GM19035 (cell line): ENCODE data around the gene PLCG1.

Experiments
- ATAC-seq: cut with Tn5 transposase; IDR thresholded peaks from one replicate; pipeline ENCODE4 v1.9.1; 2021; ENCODE audit not compliant: unreplicated experiment

Gene PLCG1

DNA sequence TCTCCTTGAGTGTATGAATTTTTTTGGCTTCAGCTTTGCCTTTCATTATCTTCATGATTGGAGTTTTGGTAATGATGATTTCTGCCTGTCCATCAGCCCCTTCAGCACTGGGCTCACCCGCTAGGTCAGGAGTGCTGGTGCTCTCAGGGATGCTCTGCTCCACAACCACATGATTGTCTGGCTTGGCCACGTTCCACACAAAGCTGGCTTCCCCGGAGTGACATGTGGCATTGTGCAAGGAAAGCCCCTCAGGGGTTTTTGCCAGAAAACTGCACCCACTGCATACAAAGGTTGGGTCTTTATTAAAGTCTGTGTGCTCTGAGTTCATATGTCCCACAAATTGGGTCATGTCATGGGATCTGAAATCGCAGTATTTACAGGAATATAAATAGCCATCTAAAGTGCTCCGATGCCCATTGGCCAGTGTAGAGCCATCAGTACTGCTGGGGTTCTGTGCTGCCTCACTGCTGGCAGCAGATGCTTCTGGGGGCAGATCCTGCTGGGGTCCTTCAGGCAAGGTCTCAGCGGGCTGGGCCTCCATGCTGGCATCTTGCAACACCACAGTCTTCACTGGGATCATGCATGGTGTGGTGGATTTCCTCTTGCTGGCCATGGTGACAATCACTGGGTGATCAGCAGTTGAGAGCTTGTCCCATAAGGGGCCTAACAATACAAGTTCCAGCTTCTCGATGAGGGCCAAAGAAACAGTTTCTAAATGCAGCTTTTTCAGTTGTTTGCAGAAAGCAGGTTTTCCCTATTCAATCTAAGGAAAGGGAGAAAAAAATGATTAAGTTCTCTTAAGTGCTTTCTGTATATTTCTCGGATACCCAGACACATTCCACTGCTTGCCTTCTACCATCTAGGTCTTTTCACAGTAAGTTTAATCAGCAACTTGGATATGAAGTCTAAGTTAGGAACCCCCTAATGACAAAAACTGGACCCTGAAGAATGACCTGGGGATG lies 67.2 kb downstream of the PLCG1 start:
- ATAC-seq: no peak

DNA sequence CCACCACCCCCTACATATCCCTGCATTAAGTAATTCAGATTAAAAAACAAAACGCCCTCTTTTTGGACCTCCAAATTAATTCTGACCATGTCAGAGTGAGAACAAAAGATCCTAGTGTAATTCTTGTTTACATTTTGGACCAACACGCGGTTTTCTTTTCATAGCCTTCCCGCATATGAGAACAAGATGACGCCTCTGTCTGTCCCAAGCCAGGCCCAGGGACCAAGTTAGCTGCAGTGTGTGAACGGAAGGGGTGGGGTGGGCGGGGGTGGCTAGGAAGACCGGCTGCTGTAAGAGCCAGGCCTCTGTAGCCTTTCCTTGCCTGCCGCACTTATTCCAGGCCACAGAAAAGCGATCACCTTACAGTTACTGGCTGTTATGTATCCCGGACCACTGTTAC lies 68.0 kb downstream of the PLCG1 start:
- ATAC-seq: no peak

DNA sequence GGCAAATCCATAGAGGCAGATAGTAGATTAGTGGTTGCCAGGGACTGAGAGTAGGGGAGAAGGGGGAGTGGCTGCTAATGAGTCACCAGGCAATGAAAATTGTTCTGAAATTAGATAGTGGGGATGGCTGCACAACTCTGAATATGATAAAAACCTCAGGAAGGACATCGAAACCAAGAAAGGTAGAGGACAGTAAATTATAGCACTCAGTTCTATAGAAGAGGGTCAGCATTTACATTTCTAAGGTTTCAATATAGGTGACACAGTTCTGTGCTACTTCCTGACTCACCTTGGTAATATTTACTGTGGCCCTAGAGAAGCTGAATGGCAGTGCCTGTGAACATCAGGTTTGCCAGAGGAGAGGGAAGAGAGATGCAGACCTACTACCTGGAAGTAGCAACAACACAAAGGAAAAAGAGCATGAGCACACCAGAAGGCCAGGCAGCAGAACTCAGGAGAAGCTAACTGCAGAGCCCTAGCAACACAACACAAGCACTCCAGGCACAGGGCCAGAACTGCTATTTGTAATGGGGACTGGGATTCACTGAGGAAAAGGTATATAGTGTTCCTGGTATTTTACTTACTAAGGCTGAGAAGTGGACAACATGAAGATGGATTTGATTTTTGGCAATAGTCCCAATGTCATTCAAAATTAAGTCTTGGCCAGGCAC lies 75.9 kb downstream of the PLCG1 start:
- ATAC-seq: no peak

DNA sequence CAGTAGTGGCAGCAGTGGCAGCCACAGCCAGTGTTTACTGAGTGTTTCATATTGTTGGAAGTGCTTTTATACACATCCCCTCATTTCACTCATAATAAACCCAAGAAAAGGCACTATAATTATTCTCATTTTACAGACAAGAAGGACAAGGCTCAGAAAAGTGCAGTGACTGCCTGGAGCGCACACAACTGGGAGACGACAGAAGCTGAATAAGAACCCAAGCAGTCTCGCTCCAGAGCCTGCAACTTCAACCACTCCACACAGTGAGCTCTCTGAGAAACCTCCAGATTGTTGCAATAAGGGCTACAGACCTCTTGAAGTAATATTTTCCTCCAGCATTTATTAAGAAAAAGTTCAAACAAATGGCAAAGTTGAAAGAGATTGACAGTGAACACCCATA lies 76.9 kb downstream of the PLCG1 start:
- no peak for ATAC-seq

DNA sequence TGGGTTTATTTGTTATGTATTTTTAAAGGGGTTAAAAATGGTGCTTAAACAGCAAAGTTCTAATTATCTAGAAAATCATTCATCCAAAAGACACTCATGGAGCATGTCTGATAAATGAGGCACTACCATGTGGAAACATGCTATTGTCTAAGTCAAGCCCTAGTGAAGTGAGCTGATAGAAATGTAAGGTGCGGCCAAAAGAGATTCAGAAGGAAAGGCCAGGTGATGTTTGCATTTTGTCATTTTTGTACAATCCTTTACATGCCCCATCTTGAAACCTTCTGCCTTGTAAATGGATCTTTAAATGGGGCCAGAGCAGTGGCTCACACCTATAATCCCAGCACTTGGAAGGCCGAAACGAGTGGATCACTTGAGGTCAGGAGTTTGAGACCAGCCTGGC lies 77.3 kb downstream of the PLCG1 start:
- no peak for ATAC-seq

DNA sequence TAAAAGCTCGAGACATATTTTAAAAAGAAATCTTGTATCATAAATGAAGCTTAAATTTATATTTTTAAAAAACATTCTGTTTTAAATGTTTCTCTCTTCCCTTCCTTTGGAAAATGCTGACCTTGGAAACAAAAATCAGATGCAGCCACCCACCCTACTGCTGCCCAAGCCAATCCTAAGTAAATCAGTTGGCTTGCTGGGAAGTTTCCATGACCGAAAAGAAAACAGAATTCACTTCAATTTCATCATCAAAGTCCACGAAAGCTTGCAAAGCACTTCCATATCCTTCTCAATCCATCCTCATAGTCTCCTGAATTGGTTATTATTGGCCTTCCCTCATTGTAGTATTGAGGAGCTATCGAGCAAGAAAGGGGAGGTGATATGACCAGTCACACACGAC lies 80.1 kb downstream of the PLCG1 start:
- no peak for ATAC-seq

DNA sequence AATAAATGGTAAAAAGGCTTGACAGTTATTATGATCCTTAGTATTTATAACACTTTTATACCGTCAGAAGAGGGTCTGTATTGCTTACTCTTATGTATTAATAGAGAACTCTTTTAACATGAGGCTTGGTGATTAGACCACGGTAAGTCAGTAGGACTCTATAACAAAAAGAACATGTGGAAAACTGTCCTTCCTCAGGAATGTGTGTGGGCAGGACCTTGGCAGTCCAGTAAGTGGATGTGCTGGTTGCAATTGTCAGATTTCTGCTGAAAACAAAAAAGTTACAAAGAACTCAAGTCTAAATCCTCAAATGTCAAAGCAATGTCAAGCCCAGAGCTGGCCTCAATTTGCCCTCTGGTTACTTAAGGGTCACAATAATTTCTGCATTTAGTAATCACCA lies 81.1 kb downstream of the PLCG1 start:
- ATAC-seq: no peak

DNA sequence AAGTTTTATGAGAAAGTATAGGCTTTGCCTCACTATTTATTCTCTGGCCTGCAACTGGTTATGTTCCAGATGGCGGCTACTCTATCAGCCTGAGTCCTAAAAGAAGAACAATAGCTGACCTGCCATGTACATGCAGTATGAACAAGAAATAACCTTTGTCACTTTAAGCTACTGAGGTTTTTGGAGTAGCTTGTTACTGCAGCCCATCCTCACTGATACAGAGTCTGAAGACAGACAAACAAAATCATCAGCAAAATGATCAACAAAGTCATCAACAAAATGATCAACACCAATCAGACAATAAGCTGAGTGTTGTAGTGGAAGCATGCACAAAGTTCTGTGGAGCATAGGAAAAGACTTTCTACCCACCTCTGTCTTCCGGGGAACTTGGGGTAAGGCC lies 82.5 kb downstream of the PLCG1 start:
- no peak for ATAC-seq

DNA sequence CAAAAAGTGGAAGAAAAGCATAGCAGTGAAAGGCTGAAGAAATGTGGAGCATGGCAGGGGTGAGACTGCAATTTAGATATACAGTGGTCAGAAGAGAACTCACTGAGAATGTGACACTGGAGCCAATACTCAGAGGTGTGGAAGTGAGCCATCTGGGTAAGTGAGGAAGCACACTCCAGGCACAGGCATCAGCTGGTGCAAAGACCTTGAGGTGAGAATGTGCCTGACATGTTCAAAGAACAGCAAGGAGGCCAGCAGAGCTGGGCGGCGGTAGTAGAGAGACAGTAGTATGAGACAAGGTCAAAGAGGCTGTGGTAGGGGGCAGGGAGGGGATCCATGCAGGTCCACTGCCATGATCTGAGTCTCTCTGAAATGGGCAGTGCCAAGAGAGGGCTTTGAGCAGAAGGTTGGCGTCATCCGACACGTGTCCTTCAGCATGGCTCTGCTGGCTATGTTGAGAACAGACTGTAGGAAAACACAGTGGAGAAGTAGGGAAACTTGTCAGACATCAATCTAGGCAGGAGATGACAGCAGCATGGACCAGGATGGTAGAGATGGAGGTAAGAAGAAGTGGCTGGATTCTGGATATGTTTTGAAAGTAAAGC lies 84.4 kb downstream of the PLCG1 start:
- ATAC-seq: no peak

DNA sequence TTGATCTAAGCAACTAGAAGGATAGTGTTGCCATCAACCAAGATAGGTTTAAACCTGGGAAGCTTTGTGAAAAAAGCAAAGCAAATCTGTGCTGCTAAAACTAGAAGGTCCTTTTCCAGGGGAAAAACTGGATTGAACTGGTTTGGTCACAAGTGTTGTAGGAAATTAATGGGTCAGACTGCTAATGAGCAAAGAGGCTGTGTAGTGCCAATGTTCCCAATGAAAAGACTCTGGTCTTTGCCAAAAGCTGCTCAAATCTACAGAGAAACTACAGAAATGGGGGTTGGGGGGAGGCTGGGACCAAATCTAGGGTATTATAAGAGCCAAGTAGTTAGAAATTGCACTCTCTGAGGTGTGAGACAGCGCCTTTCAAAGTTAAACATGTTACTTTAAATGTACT lies 85.0 kb downstream of the PLCG1 start:
- ATAC-seq: no peak

DNA sequence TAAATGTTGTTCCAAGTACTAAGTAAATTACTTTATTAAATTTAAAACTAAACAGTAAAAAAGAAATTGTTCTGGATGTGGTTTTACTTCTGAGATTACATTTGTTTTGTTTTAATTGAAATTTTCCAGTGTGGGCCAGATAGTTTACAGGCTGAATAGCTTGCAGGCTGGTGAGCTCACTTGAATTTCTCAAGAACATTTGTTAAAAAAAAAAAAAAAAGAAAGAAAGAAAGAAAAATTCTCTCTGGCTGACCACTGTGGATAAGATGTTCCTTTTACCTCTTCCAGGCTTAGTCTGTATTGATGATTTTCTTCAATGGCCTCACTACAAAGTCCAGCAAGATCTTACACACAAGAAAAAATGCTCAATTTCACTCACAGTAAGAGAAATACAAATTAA lies 85.4 kb downstream of the PLCG1 start:
- no peak for ATAC-seq

DNA sequence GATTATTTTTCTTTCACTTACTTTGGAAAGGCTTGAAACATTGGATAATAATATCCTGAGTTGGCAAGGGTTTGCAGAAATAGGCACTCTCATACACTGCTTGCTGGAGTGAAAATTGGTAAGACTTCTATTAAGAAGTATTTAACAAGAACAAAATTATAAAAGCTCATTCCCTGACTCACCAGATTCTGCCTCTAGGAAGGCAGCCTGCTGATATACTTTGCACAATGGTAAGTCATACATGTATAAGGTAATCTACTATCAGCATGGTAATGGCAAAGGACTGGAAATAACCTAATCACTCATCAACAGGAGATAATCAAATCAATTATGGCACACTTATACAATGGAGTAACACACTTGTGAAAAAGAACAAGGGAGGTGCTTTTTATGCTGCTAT lies 85.8 kb downstream of the PLCG1 start:
- ATAC-seq: no peak

DNA sequence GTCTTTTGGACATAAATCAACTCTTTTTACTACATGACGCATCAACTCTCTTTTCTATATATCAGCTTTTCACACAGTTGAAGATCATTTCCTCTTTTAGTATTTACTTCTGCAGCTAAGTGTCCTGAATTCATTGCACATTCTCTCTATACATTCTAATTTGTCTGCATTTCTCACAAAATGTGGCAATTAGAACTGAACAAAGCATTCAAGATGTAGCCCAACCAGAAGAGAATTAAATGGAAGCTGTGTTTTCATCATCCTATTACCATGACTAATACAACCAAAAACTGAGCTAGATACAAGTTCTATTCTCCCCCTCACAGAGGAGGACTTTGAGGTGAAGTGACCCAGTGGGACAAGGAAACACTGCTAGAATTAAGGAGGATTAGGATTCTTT lies 86.9 kb downstream of the PLCG1 start:
- ATAC-seq: no peak

DNA sequence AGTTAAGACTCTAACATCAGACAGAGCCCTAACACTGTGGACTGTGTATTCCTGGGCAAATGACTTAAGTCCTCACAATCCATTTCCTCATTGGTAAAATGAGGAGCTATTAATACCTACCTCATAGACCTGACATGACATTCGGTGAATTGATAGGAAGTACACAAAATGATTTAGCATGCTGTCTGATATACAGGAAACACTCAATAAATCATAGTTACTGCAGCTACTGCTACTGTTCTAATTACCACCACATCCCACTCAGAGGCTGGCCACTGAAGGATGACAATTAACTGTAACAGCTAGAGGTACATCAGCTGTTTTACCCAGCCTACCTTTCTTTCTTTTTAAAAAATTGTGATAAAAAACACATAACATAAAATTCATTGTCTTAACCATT lies 87.7 kb downstream of the PLCG1 start:
- ATAC-seq: no peak

DNA sequence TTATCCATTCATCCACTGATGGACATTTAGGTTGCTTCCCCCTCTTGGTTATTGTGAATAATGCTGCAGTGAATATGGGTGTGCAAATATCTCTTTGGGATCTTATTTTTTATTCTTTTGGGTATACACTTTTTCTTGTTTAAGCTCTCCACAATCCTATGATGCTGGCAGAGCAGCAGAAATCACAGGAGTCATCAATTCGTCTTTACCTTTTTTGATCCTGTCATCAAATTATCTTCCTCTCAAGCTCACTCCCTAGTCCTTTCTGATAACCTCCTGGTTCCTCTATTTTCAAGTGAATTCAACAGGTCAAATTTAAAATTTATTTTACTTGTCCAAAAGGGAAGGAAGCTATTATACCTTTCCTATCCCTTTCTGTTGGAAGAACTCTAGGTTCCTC lies 89.1 kb downstream of the PLCG1 start:
- ATAC-seq: no peak
